Stimulated activated CD8-positive, alpha-beta memory T cell treated with anti-CD3 and anti-CD28 coated beads, Interleukin-4, amount 100 ng/mL, for 48 hours (primary cell): ENCODE measurements around the gene NCAPD2.
"Not testable (repeated sequence)": the region's sequence is repeated elsewhere in the genome, so short reads cannot be mapped to it uniquely, and the experiment has no call there.

Source experiments
- DNase-seq: peaks from one replicate; pipeline ENCODE4 v3.0.0-alpha.2; 2020

The NCAPD2 gene

GRCh38 chr12:6463858-6464257 is 30.0 kb upstream of the NCAPD2 start:
- DNase-seq, result no peak

DNA sequence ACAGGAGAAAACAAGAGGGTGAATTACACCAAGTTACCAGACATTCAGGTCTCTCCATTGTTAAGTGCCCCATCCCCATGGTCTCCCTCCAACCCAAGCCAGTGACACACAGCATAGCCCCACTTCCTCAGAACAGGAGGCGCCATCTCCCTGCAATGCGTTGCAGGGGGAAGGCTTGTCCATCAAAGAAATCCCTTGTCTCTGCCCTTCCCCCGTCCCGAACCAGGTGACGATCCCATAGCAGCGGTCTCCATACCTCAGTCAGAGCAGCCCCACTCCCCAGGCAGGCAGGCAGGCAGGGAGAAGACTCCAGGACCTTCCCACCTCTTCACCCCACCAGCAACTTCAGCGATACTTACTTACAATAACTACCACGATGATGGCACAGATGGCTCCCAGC is 29.4 kb upstream of the NCAPD2 start:
- no peak for DNase-seq

DNA sequence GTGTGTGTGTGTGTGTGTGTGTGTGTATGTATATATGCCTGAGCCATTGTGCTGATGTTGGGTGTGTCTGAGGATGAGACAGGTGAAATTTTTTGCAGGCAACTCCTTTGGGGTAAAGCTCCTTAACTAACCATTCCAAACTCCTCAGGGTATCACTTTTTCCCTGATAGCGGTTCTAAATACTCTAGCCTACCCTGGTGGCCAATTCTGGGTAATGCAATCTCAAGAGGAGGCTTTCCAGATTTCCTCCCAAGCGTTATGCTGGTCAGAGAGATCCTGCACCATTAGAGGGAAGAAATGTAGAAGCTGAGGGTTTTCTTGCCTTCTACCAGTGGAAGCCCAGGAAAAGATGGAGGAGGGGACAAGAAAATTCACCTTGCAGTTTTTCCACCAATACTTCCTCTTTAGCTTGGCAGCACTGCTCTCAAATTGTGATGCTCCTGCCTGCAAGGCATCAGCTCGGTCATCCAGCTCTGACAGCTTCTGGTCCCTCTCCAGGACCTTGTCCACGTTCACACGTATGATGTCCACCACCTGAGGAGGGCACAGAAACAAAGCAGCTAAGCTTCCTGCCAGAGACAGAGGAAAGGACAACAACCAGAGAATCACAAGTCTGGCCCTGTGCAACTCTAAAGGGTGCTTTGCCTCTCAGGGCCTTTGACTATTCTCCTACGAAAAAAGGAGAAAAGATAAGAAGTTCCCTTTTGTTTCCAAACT is 28.3 kb upstream of the NCAPD2 start:
- DNase-seq, result peak; percentile 57

GRCh38 chr12:6466184-6466573 is 27.7 kb upstream of the NCAPD2 start:
- DNase-seq, result no peak

DNA sequence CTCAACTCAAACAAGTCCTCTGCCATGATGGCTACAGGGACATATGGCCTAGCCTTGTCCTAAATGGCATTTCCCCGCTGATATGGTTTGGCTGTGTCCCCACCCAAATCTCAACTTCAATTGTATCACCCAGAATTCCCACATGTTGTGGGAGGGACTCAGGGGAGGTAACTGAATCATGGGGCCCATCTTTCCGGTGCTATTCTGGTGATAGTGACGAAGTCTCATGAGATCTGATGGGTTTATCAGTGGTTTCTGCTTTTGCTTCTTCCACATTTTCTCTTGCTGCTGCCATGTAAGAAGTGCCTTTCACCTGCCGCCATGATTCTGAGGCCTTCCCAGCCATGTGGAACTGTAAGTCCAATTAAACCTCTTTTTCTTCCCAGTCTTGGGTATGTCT is 27.2 kb upstream of the NCAPD2 start:
- not testable (repeated sequence) for DNase-seq

GRCh38 chr12:6467571-6468282 is 26.2 kb upstream of the NCAPD2 start:
- not testable (repeated sequence) for DNase-seq

DNA sequence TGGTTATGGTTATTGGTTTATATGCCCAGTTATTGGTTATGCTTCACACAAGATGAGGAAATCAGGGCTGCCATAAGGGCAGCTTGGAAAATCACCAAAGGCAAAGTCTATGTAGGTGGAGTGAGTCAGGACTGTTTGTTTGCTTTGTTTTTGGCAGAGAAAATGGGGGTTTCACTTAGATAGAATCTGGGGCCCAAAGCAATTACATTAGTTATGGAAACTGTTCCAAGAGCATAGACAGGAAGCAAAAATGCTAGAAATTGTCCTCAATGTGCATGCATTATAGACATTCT is 25.7 kb upstream of the NCAPD2 start:
- DNase-seq, result no peak

DNA sequence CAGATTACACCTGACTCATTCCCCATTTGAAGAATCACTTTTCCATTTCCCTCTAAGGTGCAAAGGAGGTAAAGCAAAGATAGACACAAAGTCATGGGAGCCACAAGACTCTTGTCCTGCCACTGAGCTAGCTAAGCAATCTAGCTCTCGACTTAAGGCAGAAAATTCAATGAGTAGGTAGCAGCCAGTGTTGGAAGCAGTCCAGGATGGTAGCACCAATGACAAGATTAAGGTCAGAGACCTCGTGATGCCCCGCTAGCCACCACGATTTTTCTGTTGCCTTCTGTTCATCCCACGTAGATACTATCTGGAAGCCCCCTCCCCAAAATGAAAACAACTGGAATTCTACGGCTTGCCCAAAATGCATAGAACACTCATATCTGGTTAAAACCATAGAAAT is 24.8 kb upstream of the NCAPD2 start:
- DNase-seq, result no peak

DNA sequence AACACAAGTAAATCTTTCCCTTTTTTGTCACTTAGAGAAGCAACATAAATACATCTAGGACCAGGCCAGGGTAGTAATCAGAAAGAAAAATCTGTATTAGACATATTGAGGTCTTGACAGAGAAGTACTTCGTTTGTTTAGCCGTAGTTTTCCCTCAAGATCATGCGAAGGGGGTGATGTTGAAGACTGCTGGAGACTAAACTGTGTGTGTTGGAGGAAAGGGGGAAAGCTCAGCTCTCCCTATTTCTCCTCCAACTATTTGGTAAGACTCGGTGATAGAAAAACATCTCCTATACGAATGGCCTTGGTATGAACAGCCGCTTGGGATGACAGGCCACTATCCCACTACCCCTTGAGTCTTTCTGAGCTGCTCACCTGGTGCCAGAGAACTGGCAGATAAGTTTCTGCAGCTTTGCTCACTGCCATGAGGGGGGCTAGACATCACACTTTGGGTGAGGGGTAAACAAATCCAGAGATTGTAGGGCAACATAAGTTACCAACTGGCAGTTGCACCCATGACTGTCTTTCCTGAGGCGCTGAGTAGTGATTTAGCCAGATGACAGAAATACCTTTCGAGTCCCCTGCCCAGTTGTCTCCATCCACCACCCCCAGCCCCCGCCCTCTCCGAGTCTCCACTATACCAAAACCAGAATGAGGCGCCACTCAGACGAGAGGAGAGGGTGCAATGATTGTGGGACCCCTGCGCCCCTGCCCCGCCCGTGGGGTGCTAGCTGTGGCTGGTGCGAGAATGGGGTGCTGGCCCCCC is 24.1 kb upstream of the NCAPD2 start:
- no peak for DNase-seq

DNA sequence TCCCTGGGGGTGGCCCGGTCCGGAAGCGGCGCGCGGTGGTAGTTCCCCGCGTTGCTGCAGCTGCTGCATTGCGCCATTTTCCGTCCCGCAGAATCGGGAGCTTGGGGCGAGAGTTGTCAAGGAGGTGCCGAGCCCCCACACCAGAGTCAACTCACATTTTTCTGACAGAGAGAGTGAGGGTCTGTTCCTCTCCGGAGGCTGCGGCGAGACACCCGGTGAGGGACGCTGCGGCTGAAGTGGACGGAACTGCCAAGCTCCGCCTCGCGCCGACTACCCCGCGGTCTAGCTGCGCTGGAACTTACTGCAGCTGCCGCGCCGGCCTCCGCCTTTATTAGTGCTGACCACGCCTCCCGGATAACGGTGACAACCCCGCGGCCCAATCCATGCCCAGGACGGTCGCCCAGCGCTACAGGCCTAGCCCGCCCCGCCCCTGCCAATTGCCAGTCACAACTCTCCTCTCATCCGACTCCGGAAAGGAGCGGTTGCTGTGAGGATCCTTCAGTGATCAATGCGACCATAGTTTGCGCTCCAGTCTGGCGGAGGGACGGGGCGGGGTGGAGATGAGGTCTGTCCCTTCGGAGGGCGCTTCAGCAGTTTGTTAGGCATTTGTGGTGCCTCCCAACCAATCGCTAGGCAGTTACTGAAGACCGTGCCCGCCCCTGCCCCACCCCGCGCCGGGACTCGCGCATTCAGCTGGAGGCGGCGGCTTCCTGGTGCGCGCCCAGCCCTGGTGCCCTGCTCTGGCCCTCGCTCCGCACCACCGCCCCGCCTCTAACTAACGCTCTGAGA is 23.3 kb upstream of the NCAPD2 start, which contains the start of gene VAMP1:
Gene VAMP1 (minus strand): TSS at position 303 of the 789 bp plus-strand sequence. CDS start 146 bp downstream, at position 157.
- DNase-seq, result peak; percentile 98

GRCh38 chr12:6471989-6472360 is 21.9 kb upstream of the NCAPD2 start:
- no peak for DNase-seq

DNA sequence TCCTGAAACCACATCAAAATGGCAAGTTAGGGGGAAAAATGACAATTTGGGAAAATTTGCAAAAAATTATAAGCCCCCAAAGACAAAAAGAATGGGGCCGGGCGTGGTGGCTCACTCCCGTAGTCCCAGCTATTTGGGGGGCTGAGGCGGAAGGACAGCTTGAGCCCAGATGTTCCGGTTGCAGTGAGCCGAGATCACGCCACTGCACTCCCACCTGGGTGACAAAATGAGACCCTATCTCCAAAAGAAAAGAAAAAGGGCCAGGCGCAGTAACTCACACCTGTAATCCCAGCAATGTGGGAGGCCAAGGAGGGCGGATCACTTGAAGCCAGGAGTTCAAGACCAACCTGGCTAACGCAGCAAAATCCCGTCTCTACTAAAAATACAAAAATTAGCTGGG is 21.4 kb upstream of the NCAPD2 start:
- no peak for DNase-seq

DNA sequence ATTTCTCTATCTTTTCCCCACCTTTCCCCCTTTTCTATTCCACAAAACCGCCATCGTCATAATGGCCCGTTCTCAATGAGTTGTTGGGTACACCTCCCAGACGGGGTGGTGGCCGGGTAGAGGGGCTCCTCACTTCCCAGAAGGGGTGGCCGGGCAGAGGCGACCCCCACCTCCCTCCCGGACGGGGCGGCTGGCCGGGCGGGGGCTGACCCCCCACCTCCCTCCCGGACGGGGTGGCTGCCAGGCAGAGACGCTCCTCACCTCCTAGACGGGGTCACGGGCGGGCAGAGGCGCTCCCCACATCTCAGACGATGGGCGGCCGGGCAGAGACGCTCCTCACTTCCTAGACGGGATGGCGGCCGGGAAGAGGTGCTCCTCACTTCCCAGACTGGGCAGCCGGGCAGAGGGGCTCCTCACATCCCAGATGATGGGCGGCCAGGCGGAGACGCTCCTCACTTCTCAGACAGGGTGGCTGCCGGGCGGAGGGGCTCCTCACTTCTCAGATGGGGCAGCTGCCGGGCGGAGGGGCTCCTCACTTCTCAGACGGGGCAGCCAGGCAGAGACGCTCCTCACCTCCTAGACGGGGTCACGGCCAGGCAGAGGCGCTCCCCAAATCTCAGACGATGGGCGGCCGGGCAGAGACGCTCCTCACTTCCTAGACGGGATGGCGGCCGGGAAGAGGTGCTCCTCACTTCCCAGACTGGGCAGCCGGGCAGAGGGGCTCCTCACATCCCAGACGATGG is 18.5 kb upstream of the NCAPD2 start:
- not testable (repeated sequence) for DNase-seq

DNA sequence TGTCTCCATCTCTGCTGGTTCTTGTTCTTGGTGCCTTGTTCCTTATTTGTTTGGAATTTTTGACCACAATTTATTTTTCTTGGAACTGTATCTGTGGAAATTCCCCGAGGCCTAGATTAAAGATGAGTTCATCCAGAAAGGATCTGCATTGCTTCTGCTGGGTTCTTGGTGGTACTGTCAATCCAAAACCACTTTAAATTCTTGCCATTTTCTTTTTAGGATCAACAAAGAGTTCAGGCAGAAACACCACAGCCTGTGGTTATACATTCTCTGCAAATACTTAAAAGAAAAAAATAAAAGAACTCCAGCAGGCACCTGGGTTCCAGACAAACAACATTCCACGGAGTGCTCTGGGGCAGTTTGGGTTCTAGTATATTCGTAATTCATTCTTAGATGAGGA is 17.4 kb upstream of the NCAPD2 start:
- DNase-seq, result no peak

DNA sequence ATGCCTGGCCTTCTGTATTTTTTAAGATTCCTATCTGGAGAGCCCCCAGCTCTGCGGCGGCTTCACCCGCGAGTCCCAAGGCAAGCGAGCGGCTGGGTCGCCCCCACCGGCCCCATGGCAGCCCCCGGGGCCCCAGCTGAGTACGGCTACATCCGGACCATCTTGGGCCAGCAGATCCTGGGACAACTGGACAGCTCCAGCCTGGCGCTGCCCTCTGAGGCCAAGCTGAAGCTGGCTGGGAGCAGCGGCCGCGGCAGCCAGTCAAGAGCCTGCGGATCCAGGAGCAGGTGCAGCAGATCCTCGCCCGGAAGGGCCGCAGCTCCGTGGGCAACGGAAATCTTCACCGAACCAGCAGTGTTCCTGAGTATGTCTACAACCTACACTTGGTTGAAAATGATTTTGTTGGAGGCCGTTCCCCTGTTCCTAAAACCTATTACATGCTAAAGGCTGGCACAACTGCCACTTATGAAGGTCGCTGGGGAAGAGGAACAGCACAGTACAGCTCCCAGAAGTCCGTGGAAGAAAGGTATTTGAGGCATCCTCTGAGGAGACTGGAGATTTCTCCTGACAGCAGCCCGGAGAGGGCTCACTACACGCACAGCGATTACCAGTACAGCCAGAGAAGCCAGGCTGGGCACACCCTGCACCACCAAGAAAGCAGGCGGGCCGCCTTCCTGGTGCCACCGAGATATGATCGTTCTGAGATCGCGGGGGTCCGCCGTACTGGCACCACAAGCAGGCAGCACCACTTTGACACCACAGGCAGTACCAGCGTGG is 16.1 kb upstream of the NCAPD2 start:
- DNase-seq, result not testable (repeated sequence)

GRCh38 chr12:6478416-6478815 is 15.5 kb upstream of the NCAPD2 start:
- DNase-seq, result no peak

- no peak for DNase-seq
These were observed 5.7 kb upstream of the NCAPD2 start for GRCh38 chr12:6488240-6488639.

- DNase-seq, result no peak
These were observed 4.5 kb upstream of the NCAPD2 start for GRCh38 chr12:6489449-6489848.

DNA sequence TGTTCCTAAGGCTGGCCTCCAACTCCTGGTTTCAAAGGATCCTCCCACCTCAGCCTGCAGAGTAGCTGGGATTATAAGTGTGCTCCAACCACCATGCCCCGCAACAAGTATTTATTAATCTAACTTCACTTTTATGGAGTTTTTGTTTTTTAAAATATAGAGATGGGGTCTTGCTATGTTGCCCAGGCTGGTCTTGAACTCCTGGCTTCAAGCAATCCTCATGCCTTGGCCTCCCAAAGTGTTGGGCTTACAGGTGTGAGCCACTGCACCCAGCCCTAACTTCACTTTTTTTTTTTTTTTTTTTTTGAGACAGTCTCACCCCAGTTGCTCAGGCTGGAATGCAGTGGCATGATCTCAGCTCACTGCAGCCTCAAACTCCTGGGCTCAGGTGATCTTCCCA is 3.2 kb upstream of the NCAPD2 start:
- DNase-seq, result not testable (repeated sequence)

DNA sequence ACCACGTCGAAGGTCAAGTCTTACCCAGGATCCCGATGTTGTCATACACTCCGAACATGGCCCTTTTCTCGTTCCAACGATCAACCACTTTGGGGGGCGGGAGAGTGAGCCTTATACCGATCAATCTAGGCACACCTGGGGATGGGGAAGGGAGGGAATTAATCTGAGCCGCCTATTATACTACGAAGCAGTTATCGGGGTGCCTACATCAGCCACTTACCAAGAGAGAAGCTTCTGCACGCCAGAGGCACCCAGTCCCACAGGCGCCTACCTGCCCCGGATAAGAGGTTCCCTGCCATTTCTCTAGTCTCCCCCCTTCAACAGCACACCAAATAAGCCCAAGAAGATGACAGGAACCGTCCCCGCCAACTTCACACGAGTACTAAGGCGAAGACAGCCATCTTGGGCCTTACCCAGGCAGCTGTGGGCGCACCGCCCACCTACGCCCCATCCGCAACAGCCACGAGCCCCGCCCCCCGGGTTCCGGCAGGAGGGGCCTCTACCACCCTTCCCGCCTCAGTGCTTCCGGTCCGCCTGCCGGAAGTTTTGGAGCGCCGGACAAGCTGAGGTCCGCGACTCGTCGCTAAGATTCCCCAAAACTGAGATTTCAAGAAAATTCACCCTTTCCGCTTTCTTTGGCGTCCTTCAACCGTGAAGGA is 935 bp upstream of the NCAPD2 start, which contains the start of gene MRPL51:
Gene MRPL51 (minus strand): TSS at position 425 of the 659 bp plus-strand sequence. CDS start 126 bp downstream, at position 299.
- peak; percentile 99 for DNase-seq

- peak; percentile 35 for DNase-seq
These were observed 399 bp downstream of the NCAPD2 start for GRCh38 chr12:6494258-6494743.
